Measurements from ENCODE around the gene ITPK1.

DNA sequence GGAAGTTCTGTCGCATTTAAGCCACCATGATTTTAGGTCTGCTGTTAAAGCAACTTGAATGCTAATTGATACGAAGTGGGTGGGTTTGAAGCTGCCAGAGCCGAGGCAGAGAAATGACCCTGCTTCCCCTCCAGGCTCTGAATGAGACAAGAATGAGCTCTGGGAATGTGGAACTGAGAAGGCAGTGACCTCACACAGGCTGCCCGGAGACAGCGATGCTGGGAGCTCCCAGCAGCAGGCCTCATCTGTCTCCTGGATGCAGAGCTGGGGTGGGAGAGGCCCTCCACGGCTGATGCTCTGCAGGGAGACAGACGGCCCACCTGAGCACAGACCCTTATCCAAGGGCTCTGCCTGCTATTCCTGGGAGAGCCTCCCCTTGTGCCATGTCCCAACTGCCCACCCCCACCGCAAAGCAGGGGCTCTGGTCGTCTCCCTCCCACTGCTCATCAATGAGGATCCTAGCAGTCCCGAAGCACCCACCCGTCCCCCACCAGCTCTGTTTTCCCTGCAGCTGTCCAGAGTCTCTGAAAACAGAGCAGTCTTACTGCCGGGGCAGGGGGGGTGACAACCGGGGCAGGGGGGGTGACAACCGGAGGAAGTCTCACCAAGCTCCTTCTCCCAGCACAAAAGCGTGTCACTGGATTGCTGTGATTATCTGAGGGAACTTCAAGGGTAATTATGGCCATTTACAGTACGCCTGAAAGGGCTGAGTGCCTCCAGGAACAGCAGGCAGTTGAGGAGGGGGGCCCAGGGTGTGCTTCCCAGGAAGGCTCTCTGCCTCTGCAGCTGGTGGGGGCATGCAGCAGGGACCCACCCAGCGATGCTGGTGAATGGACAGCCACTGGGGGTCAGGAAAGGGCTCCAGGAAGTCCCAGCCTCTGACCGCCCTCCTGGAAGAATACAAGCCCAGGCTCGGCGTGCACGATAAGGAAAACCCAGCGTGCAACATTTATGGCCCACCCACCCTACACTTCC is 125.0 kb downstream of the ITPK1 start:
- TF ChIP-seq SP2 (tag by site-specific recombination; IDR thresholded peaks at IDR 0.05) = no peak
- TF ChIP-seq ZNF114 (tag by site-specific recombination; IDR thresholded peaks at IDR 0.05) = no peak
- TF ChIP-seq, protein P1, sequence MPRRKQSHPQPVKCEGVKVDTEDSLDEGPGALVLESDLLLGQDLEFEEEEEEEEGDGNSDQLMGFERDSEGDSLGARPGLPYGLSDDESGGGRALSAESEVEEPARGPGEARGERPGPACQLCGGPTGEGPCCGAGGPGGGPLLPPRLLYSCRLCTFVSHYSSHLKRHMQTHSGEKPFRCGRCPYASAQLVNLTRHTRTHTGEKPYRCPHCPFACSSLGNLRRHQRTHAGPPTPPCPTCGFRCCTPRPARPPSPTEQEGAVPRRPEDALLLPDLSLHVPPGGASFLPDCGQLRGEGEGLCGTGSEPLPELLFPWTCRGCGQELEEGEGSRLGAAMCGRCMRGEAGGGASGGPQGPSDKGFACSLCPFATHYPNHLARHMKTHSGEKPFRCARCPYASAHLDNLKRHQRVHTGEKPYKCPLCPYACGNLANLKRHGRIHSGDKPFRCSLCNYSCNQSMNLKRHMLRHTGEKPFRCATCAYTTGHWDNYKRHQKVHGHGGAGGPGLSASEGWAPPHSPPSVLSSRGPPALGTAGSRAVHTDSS (tag by site-specific recombination; IDR thresholded peaks at IDR 0.05) = no peak
- TF ChIP-seq, protein P2, sequence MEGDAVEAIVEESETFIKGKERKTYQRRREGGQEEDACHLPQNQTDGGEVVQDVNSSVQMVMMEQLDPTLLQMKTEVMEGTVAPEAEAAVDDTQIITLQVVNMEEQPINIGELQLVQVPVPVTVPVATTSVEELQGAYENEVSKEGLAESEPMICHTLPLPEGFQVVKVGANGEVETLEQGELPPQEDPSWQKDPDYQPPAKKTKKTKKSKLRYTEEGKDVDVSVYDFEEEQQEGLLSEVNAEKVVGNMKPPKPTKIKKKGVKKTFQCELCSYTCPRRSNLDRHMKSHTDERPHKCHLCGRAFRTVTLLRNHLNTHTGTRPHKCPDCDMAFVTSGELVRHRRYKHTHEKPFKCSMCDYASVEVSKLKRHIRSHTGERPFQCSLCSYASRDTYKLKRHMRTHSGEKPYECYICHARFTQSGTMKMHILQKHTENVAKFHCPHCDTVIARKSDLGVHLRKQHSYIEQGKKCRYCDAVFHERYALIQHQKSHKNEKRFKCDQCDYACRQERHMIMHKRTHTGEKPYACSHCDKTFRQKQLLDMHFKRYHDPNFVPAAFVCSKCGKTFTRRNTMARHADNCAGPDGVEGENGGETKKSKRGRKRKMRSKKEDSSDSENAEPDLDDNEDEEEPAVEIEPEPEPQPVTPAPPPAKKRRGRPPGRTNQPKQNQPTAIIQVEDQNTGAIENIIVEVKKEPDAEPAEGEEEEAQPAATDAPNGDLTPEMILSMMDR (tag by site-specific recombination; IDR thresholded peaks at IDR 0.05) = no peak
- no peak for TF ChIP-seq ZNF138 (tag by site-specific recombination; IDR thresholded peaks at IDR 0.05; ENCODE audit: borderline replicate concordance)
- TF ChIP-seq ZNF140 (tag by site-specific recombination; IDR thresholded peaks at IDR 0.05) = no peak
- TF ChIP-seq, protein P3, sequence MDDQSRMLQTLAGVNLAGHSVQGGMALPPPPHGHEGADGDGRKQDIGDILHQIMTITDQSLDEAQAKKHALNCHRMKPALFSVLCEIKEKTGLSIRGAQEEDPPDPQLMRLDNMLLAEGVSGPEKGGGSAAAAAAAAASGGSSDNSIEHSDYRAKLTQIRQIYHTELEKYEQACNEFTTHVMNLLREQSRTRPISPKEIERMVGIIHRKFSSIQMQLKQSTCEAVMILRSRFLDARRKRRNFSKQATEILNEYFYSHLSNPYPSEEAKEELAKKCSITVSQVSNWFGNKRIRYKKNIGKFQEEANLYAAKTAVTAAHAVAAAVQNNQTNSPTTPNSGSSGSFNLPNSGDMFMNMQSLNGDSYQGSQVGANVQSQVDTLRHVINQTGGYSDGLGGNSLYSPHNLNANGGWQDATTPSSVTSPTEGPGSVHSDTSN (CRISPR knock-in tag; IDR thresholded peaks at IDR 0.05) = no peak
- no peak for TF ChIP-seq ZNF776 (tag by site-specific recombination; IDR thresholded peaks at IDR 0.05; ENCODE audit: borderline replicate concordance)
- TF ChIP-seq KLF7 (tag by site-specific recombination; IDR thresholded peaks at IDR 0.05; ENCODE audit: borderline replicate concordance) = no peak
